Mesenchymal stem cell (in vitro differentiated cells and primary cell): ENCODE measurements around the gene CERKL.
A peak's percentile ranks its signal among the peaks of the same experiment; 100 is the strongest.

Experiments
- DNase-seq: peaks from one replicate; pipeline ENCODE4 v3.0.0-alpha.2; 2013
- H2AFZ ChIP-seq: one replicate; pipeline ENCODE4 v1.6.1; 2013; ENCODE audit warnings: low read depth, mild to moderate bottlenecking, control low read depth, inconsistent platforms, low read length, moderate library complexity
- H2AK5ac ChIP-seq: 2 replicates; pipeline ENCODE4 v1.6.1; 2013; ENCODE audit warnings: low read length, moderate library complexity, mild to moderate bottlenecking, inconsistent platforms; ENCODE audit not compliant: severe bottlenecking
- H2BK120ac ChIP-seq: one replicate; pipeline ENCODE4 v1.6.1; 2013; ENCODE audit warnings: low read depth, mild to moderate bottlenecking, inconsistent platforms, low read length, moderate library complexity
- H2BK12ac ChIP-seq, 2 experiments: one replicate each; pipeline ENCODE4 v1.6.1; 2013; ENCODE audit warnings: inconsistent platforms in 2 of 2, low read length in 2 of 2, mild to moderate bottlenecking in 2 of 2, moderate library complexity in 2 of 2, control low read depth in 1 of 2
- H2BK15ac ChIP-seq: one replicate; pipeline ENCODE4 v1.6.1; 2013; ENCODE audit warnings: mild to moderate bottlenecking, low read depth, inconsistent platforms; ENCODE audit not compliant: poor library complexity, severe bottlenecking
- H2BK5ac ChIP-seq: 2 replicates; pipeline ENCODE4 v1.6.1; 2013; ENCODE audit warnings: low read depth, mild to moderate bottlenecking, low read length, control low read depth, inconsistent platforms; ENCODE audit not compliant: poor library complexity, severe bottlenecking
- H3K14ac ChIP-seq, 2 experiments: one replicate each; pipeline ENCODE4 v1.6.1; 2013; ENCODE audit warnings: inconsistent platforms in 2 of 2, low read length in 2 of 2, control low read depth in 1 of 2, mild to moderate bottlenecking in 1 of 2, moderate library complexity in 1 of 2
- H3K18ac ChIP-seq, 2 experiments: one replicate each; pipeline ENCODE4 v1.6.1; 2013; ENCODE audit warnings: inconsistent platforms in 2 of 2, low read length in 2 of 2, control low read depth in 1 of 2, low read depth in 1 of 2, mild to moderate bottlenecking in 1 of 2
- H3K23ac ChIP-seq, 2 experiments: one replicate each; pipeline ENCODE4 v1.6.1; 2013; ENCODE audit warnings: inconsistent platforms in 2 of 2, low read length in 2 of 2, mild to moderate bottlenecking in 2 of 2, moderate library complexity in 2 of 2, control low read depth in 1 of 2
- H3K27ac ChIP-seq: 2 replicates; pipeline ENCODE4 v1.5.1; 2013; ENCODE audit warnings: mild to moderate bottlenecking, moderate library complexity, low read length, control low read depth, inconsistent platforms; ENCODE audit not compliant: poor library complexity, severe bottlenecking
- H3K27me3 ChIP-seq, 2 experiments: 2 replicates each; pipeline versions ENCODE4 v1.6.1 to v1.7.0; 2013; ENCODE audit warnings: low read length in 2 of 2, mild to moderate bottlenecking in 2 of 2, moderate library complexity in 2 of 2, control low read depth in 1 of 2, inconsistent platforms in 1 of 2; ENCODE audit not compliant: control insufficient read depth in 1 of 2, insufficient read depth in 1 of 2
- H3K36me3 ChIP-seq, 2 experiments: 2 replicates each; pipeline versions ENCODE4 v1.6.1 to v1.7.0; 2013; ENCODE audit warnings: low read length in 2 of 2, control low read depth in 1 of 2, inconsistent platforms in 1 of 2, low read depth in 1 of 2, mild to moderate bottlenecking in 1 of 2; ENCODE audit not compliant: insufficient read depth in 2 of 2, control insufficient read depth in 1 of 2
- H3K4ac ChIP-seq, 2 experiments: one replicate each; pipeline ENCODE4 v1.6.1; 2013; ENCODE audit warnings: inconsistent platforms in 2 of 2, low read length in 2 of 2, mild to moderate bottlenecking in 2 of 2, moderate library complexity in 2 of 2, control low read depth in 1 of 2, low read depth in 1 of 2
- H3K4me1 ChIP-seq: 2 replicates; pipeline ENCODE4 v1.6.1; 2013; ENCODE audit warnings: low read depth, low read length, control low read depth; ENCODE audit not compliant: control insufficient read depth, insufficient read depth
- H3K4me2 ChIP-seq: 2 replicates; pipeline ENCODE4 v1.6.1; 2013; ENCODE audit warnings: low read length, mild to moderate bottlenecking, inconsistent platforms; ENCODE audit not compliant: poor library complexity, severe bottlenecking
- H3K4me3 ChIP-seq, 2 experiments: 2 replicates each; pipeline versions ENCODE4 v1.5.1 to v1.7.0; 2013; ENCODE audit warnings: low read length in 2 of 2, mild to moderate bottlenecking in 2 of 2, control low read depth in 1 of 2, low read depth in 1 of 2; ENCODE audit not compliant: insufficient read depth in 1 of 2
- H3K79me1 ChIP-seq: replicated peaks from 2 replicates; pipeline ENCODE4 v1.6.1; 2013; ENCODE audit warnings: mild to moderate bottlenecking, control low read depth, low read length, inconsistent platforms; ENCODE audit not compliant: poor library complexity, severe bottlenecking
- H3K9ac ChIP-seq: 2 replicates; pipeline ENCODE4 v1.7.0; 2013; ENCODE audit warnings: mild to moderate bottlenecking, low read length, moderate library complexity
- H3K9me3 ChIP-seq: 2 replicates; pipeline ENCODE4 v1.7.0; 2013; ENCODE audit warnings: mild to moderate bottlenecking, low read length; ENCODE audit not compliant: control insufficient read depth
- H4K8ac ChIP-seq: one replicate; pipeline ENCODE4 v1.6.1; 2013; ENCODE audit warnings: inconsistent platforms, mild to moderate bottlenecking, low read length, moderate library complexity
- H4K91ac ChIP-seq: one replicate; pipeline ENCODE4 v1.6.1; 2013; ENCODE audit warnings: mild to moderate bottlenecking, low read length, inconsistent platforms
- WGBS: methylation state at CpG from one replicate; pipeline ENCODE4 v1.1.7; 2013; ENCODE audit warnings: mixed read lengths; 5-methylcytosine and 5-hydroxymethylcytosine counted together

The CERKL gene

DNA sequence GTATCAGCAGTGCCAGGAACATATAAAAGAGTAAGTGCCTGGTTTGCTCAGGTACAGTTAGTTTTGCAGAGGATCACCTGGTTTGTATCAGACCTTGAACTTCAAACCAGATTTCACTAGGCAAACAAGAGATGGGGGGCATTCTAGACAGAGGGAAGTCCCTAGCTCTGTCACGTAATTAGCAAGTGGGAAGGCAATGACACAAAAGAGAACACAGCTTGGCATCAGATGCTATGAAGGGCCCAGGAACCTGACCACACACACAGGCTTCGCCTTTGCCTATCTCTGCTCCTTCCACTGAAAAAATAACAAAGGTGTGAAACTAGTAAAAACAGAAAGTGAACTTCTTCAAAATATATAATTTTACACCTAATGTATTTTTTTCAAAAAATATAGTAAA lies 62.6 kb downstream of the CERKL start:
- no peak overlapping the region for H3K27ac ChIP-seq
- no peak overlapping the region for H4K91ac ChIP-seq
- H3K4me3 ChIP-seq = no peak overlapping the region
- no peak overlapping the region for H2BK15ac ChIP-seq
- no peaks in the 10 kb centered on the region for H3K36me3 ChIP-seq
- H2BK120ac ChIP-seq = no peak overlapping the region
- no peaks in the 10 kb centered on the region for H3K9me3 ChIP-seq
- H3K18ac ChIP-seq = no peak overlapping the region
- H3K4ac ChIP-seq = no peak overlapping the region
- H2AK5ac ChIP-seq = no peak overlapping the region
- no peak overlapping the region for H2AFZ ChIP-seq
- H4K8ac ChIP-seq = no peak overlapping the region
- peaks cover 1% of the 10 kb centered on the region for H3K4me1 ChIP-seq
- H2BK5ac ChIP-seq = no peak overlapping the region
- no peak overlapping the region for H2BK12ac ChIP-seq
- no peak overlapping the region for H3K9ac ChIP-seq
- H3K23ac ChIP-seq = no peak overlapping the region
- no peak overlapping the region for H3K4me2 ChIP-seq
- H3K27me3 ChIP-seq = peaks cover 0 to 3% of the 10 kb centered on the region in 2 experiments
- H3K14ac ChIP-seq = no peak overlapping the region
- no peaks in the 10 kb centered on the region for H3K79me1 ChIP-seq
- no peak for DNase-seq
- 0% methylated on average over 1 of the region's 2 CpGs for WGBS

- H3K27ac ChIP-seq = no peak overlapping the region
- H2BK12ac ChIP-seq = no peak overlapping the region
- H3K79me1 ChIP-seq = no peaks in the 10 kb centered on the region
- no peak overlapping the region for H3K4ac ChIP-seq
- no peak overlapping the region for H3K23ac ChIP-seq
- no peak overlapping the region for H3K9ac ChIP-seq
- H3K9me3 ChIP-seq = no peaks in the 10 kb centered on the region
- no peak overlapping the region for H2AFZ ChIP-seq
- H2BK120ac ChIP-seq = no peak overlapping the region
- H3K14ac ChIP-seq = no peak overlapping the region
- no peak for DNase-seq
- peaks cover 3% of the 10 kb centered on the region for H3K4me1 ChIP-seq
- H3K4me2 ChIP-seq = no peak overlapping the region
- no peak overlapping the region for H4K8ac ChIP-seq
- H3K36me3 ChIP-seq = no peaks in the 10 kb centered on the region
- H2BK5ac ChIP-seq = no peak overlapping the region
- H4K91ac ChIP-seq = no peak overlapping the region
- H2AK5ac ChIP-seq = no peak overlapping the region
- no peak overlapping the region for H2BK15ac ChIP-seq
- no peak overlapping the region for H3K18ac ChIP-seq
- H3K4me3 ChIP-seq = no peak overlapping the region
- WGBS = 71% methylated on average over 1 of the region's 2 CpGs
- peaks cover 0 to 2% of the 10 kb centered on the region in 2 experiments for H3K27me3 ChIP-seq
Measured at GRCh38 chr2:181589779-181590178, 67.1 kb downstream of the CERKL start.

GRCh38 chr2:181588546-181588945 lies 68.4 kb downstream of the CERKL start:
- no peak overlapping the region for H2AFZ ChIP-seq
- H2BK120ac ChIP-seq = no peak overlapping the region
- DNase-seq = no peak
- no peak overlapping the region for H2BK15ac ChIP-seq
- H2BK5ac ChIP-seq = no peak overlapping the region
- no peaks in the 10 kb centered on the region for H3K9me3 ChIP-seq
- no peak overlapping the region for H3K4ac ChIP-seq
- no peak overlapping the region for H2AK5ac ChIP-seq
- no peaks in the 10 kb centered on the region for H3K79me1 ChIP-seq
- H2BK12ac ChIP-seq = no peak overlapping the region
- H3K4me3 ChIP-seq = no peak overlapping the region
- no peak overlapping the region for H4K91ac ChIP-seq
- H4K8ac ChIP-seq = no peak overlapping the region
- H3K18ac ChIP-seq = no peak overlapping the region
- no peak overlapping the region for H3K14ac ChIP-seq
- no peak overlapping the region for H3K4me2 ChIP-seq
- peaks cover 3% of the 10 kb centered on the region for H3K4me1 ChIP-seq
- no peak overlapping the region for H3K9ac ChIP-seq
- H3K36me3 ChIP-seq = no peaks in the 10 kb centered on the region
- 77% methylated on average over 2 of the region's 3 CpGs for WGBS
- no peak overlapping the region for H3K27ac ChIP-seq
- H3K27me3 ChIP-seq = peaks cover 0 to 2% of the 10 kb centered on the region in 2 experiments
- no peak overlapping the region for H3K23ac ChIP-seq

DNA sequence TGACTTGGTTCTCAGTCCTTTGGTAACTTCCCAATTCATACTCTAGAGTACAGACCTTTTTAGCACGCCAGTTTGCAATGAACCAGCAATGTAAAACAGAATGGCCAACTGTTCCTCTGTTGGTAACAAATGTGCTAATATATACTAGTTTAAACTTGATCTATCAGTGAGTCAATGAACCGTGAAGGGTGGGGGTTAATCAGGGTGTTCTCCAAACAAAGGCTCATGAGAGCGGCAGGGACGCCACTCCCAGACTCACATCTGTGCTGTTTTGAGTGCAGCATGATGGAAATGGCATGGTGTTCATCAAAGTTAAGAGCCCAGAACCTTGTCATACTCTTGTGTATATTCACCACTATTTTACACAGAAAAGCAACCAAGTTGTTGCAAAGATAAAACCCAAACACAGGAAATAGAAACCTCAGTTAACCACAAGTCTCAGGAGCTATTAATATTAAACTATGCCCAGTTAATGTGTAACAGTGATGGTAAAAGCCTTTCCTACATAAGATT lies 70.3 kb downstream of the CERKL start:
- H4K8ac ChIP-seq = no peak overlapping the region
- peaks cover 0 to 5% of the 10 kb centered on the region in 2 experiments for H3K27me3 ChIP-seq
- H2BK5ac ChIP-seq = no peak overlapping the region
- H3K4me3 ChIP-seq = no peak overlapping the region
- no peak overlapping the region for H3K14ac ChIP-seq
- peak overlapping the region; percentile 11 for H3K4me2 ChIP-seq
- H3K23ac ChIP-seq = no peak overlapping the region
- peak overlapping the region; percentile 61 for H3K27ac ChIP-seq
- no peak overlapping the region for H2AFZ ChIP-seq
- no peaks in the 10 kb centered on the region for H3K9me3 ChIP-seq
- no peak overlapping the region for H2BK120ac ChIP-seq
- no peak overlapping the region for H2BK15ac ChIP-seq
- DNase-seq = peak; percentile 2
- H2AK5ac ChIP-seq = no peak overlapping the region
- H3K4ac ChIP-seq = no peak overlapping the region
- 58% methylated on average over 4 of the region's 4 CpGs for WGBS
- H2BK12ac ChIP-seq = no peak overlapping the region
- H4K91ac ChIP-seq = no peak overlapping the region
- H3K79me1 ChIP-seq = no peaks in the 10 kb centered on the region
- no peak overlapping the region for H3K9ac ChIP-seq
- no peaks in the 10 kb centered on the region for H3K36me3 ChIP-seq
- no peak overlapping the region for H3K18ac ChIP-seq
- H3K4me1 ChIP-seq = peaks cover 3% of the 10 kb centered on the region
